Ectodermal cell (in vitro differentiated cells): ENCODE results near the gene NMNAT2.

ENCODE experiments used
- H3K27ac ChIP-seq: 2 replicates; pipeline ENCODE4 v1.7.0; 2013; ENCODE audit warnings: mild to moderate bottlenecking, low read depth, low read length; ENCODE audit not compliant: insufficient read depth, poor library complexity, severe bottlenecking
- H3K27me3 ChIP-seq: 2 replicates; pipeline ENCODE4 v1.7.0; 2013; ENCODE audit warnings: mild to moderate bottlenecking, low read length; ENCODE audit not compliant: insufficient read depth, control insufficient read depth, poor library complexity, severe bottlenecking
- H3K36me3 ChIP-seq: one replicate; pipeline ENCODE4 v1.7.0; 2013; ENCODE audit warnings: low read length; ENCODE audit not compliant: control insufficient read depth, insufficient read depth
- H3K4me1 ChIP-seq: one replicate; pipeline ENCODE4 v1.7.0; 2013; ENCODE audit warnings: low read length; ENCODE audit not compliant: control insufficient read depth, insufficient read depth
- H3K4me3 ChIP-seq: 2 replicates; pipeline ENCODE4 v1.7.0; 2013; ENCODE audit warnings: low read depth, low read length, control low read depth; ENCODE audit not compliant: insufficient read depth
- H3K9me3 ChIP-seq: 2 replicates; pipeline ENCODE4 v1.7.0; 2013; ENCODE audit warnings: mild to moderate bottlenecking, low read length, moderate library complexity; ENCODE audit not compliant: control insufficient read depth
- WGBS, 2 experiments: methylation state at CpG; one replicate each; pipeline ENCODE4 v1.1.7; 2013; ENCODE audit warnings: missing lambda C conversion rate in 2 of 2; 5-methylcytosine and 5-hydroxymethylcytosine counted together

NMNAT2 gene

GRCh38 chr1:183223467-183223866, 194.7 kb downstream of the NMNAT2 start:
- peaks cover 13% of the 10 kb centered on the region for H3K4me1 ChIP-seq
- H3K36me3 ChIP-seq = no peaks in the 10 kb centered on the region
- no peaks in the 10 kb centered on the region for H3K9me3 ChIP-seq
- H3K4me3 ChIP-seq = no peak overlapping the region
- H3K27ac ChIP-seq = no peak overlapping the region
- H3K27me3 ChIP-seq = no peaks in the 10 kb centered on the region
- WGBS, 2 experiments = 76 to 81% methylated on average over 3 of the region's 3 CpGs

- no peaks in the 10 kb centered on the region for H3K27me3 ChIP-seq
- H3K36me3 ChIP-seq = no peaks in the 10 kb centered on the region
- H3K4me3 ChIP-seq = no peak overlapping the region
- WGBS, 2 experiments = 92 to 96% methylated on average over 3 of the region's 3 CpGs
- no peak overlapping the region for H3K27ac ChIP-seq
- H3K4me1 ChIP-seq = peaks cover 13% of the 10 kb centered on the region
- no peaks in the 10 kb centered on the region for H3K9me3 ChIP-seq
Observed at GRCh38 chr1:183222909-183223308, 195.3 kb downstream of the NMNAT2 start.

GRCh38 chr1:183219616-183220009, 198.6 kb downstream of the NMNAT2 start:
- no peak overlapping the region for H3K27ac ChIP-seq
- no peaks in the 10 kb centered on the region for H3K9me3 ChIP-seq
- no peaks in the 10 kb centered on the region for H3K27me3 ChIP-seq
- H3K36me3 ChIP-seq = no peaks in the 10 kb centered on the region
- peaks cover 13% of the 10 kb centered on the region for H3K4me1 ChIP-seq
- H3K4me3 ChIP-seq = no peak overlapping the region

- H3K27me3 ChIP-seq = no peaks in the 10 kb centered on the region
- no peaks in the 10 kb centered on the region for H3K36me3 ChIP-seq
- WGBS, 2 experiments = 36 to 42% methylated on average over 5 of the region's 5 CpGs
- H3K4me3 ChIP-seq = no peak overlapping the region
- no peaks in the 10 kb centered on the region for H3K9me3 ChIP-seq
- no peak overlapping the region for H3K27ac ChIP-seq
- peaks cover 13% of the 10 kb centered on the region for H3K4me1 ChIP-seq
Observed at GRCh38 chr1:183218971-183219615, 199.1 kb downstream of the NMNAT2 start.

GRCh38 chr1:183218027-183218618, 200.1 kb downstream of the NMNAT2 start:
- WGBS, 2 experiments = 92 to 94% methylated on average over 14 of the region's 14 CpGs
- H3K4me3 ChIP-seq = no peak overlapping the region
- no peak overlapping the region for H3K27ac ChIP-seq

GRCh38 chr1:183215936-183216335, 202.2 kb downstream of the NMNAT2 start:
- H3K27me3 ChIP-seq = no peaks in the 10 kb centered on the region
- 90 to 95% methylated on average over 4 of the region's 4 CpGs for WGBS, 2 experiments

More at GRCh38 chr1:183218027-183218618, 200.1 kb downstream of the NMNAT2 start:
- no peaks in the 10 kb centered on the region for H3K27me3 ChIP-seq
- H3K36me3 ChIP-seq = no peaks in the 10 kb centered on the region
- H3K9me3 ChIP-seq = no peaks in the 10 kb centered on the region
- H3K4me1 ChIP-seq = peaks cover 13% of the 10 kb centered on the region

GRCh38 chr1:183215076-183215720, 203.0 kb downstream of the NMNAT2 start:
- Histone ChIP-seq H3K9me3 (no peaks in the 10 kb centered on the region), H3K4me1 (peaks cover 13% of the 10 kb centered on the region), H3K36me3 (no peaks in the 10 kb centered on the region), H3K4me3 (no peak overlapping the region), H3K27ac (no peak overlapping the region), H3K27me3 (no peaks in the 10 kb centered on the region)
- 85 to 86% methylated on average over 13 of the region's 13 CpGs for WGBS, 2 experiments

More at GRCh38 chr1:183215936-183216335, 202.2 kb downstream of the NMNAT2 start:
- H3K4me1 ChIP-seq = peaks cover 13% of the 10 kb centered on the region
- no peaks in the 10 kb centered on the region for H3K9me3 ChIP-seq
- no peak overlapping the region for H3K27ac ChIP-seq
- H3K4me3 ChIP-seq = no peak overlapping the region
- no peaks in the 10 kb centered on the region for H3K36me3 ChIP-seq

- 94 to 96% methylated on average over 5 of the region's 5 CpGs for WGBS, 2 experiments
- H3K27me3 ChIP-seq = no peaks in the 10 kb centered on the region
- H3K4me1 ChIP-seq = peaks cover 8% of the 10 kb centered on the region
- no peaks in the 10 kb centered on the region for H3K9me3 ChIP-seq
- no peaks in the 10 kb centered on the region for H3K36me3 ChIP-seq
- no peak overlapping the region for H3K27ac ChIP-seq
- no peak overlapping the region for H3K4me3 ChIP-seq
Observed at GRCh38 chr1:183214021-183214970, 203.9 kb downstream of the NMNAT2 start.

GRCh38 chr1:183212870-183213269, 205.3 kb downstream of the NMNAT2 start:
- Histone ChIP-seq H3K4me1 (no peaks in the 10 kb centered on the region), H3K27ac (no peak overlapping the region), H3K36me3 (no peaks in the 10 kb centered on the region), H3K4me3 (no peak overlapping the region), H3K27me3 (no peaks in the 10 kb centered on the region), H3K9me3 (no peaks in the 10 kb centered on the region)
- WGBS, 2 experiments = 100% methylated on average over 1 of the region's 1 CpG; no CpG with 5 or more reads in 1 of the 2 experiments

- H3K27ac ChIP-seq = no peak overlapping the region
- no peaks in the 10 kb centered on the region for H3K27me3 ChIP-seq
- H3K9me3 ChIP-seq = no peaks in the 10 kb centered on the region
- H3K4me3 ChIP-seq = no peak overlapping the region
- H3K36me3 ChIP-seq = no peaks in the 10 kb centered on the region
- H3K4me1 ChIP-seq = no peaks in the 10 kb centered on the region
Observed at GRCh38 chr1:183210681-183211080, 207.5 kb downstream of the NMNAT2 start.
